ENCODE data around the gene SPEF2.

GRCh38 chr5:35741126-35741716 is 123.6 kb downstream of the SPEF2 start:
- TF ChIP-seq CTCF (tag by site-specific recombination; IDR thresholded peaks at IDR 0.05) (no peak), ZSCAN5A (tag by site-specific recombination; IDR thresholded peaks at IDR 0.05) (no peak), HOXA7 (CRISPR knock-in tag; IDR thresholded peaks at IDR 0.05; ENCODE audit: borderline replicate concordance) (no peak), REPIN1 (tag by site-specific recombination; IDR thresholded peaks at IDR 0.05; ENCODE audit: low read depth) (no peak), ZNF274 (IDR thresholded peaks at IDR 0.05; ENCODE audit: low read length) (no peak), ZNF274 (tag by site-specific recombination; IDR thresholded peaks at IDR 0.05; ENCODE audit: borderline replicate concordance) (no peak), ZBTB49 (tag by site-specific recombination; IDR thresholded peaks at IDR 0.05; ENCODE audit: low read depth) (no peak)

Data from HEK293 (cell line).